Activated effector memory CD4-positive, alpha-beta T cell treated with anti-CD3 and anti-CD28 coated beads, Interleukin-2, amount 50 U/mL, for 16 hours (primary cell): ENCODE measurements around the gene CIAO3.

Source experiments
- DNase-seq: peaks from one replicate; pipeline ENCODE4 v3.0.0-alpha.2; 2020

The CIAO3 gene

GRCh38 chr16:734208-734980 lies 6.4 kb downstream of the CIAO3 start:
- no peak for DNase-seq

DNA sequence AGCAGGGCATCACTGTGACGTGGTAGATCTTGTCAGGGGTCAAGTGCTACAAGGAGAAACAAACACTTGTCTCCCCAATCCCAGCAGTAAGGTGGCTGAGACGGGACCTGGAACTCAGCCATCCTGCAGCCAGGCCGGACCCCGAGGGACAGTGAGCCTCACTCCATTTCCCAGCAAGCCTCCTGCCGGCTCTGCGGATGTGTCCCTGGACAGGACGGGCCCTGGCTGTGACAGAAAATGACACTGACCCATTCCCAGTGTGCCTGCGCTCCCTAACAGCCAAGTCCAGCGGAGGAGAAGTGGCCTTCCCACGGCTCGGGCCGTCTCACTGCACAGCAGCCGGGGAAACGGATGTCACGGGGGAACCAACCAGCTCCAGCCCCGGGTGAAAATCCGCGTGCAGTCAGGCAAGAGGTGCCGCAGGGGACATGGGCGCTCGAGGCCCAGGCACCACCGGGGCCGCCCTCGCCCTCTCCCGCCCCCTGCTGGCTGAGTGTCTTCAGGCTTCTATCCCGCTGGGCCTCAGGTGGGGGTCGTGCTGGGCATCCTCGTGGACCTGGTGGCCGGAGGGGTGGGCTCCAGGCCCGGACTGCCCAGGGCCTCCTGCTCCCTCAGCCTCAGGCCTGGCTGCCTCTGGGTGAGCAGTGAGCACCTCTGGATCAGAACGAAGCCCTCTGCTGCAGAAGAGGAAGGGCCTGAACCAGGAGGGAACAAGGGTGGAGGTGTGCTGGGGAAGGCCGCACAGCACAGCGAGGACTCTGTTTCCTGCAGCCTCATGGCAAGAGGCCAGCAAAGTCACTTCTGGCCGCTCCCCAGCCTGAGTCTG lies 7.2 kb downstream of the CIAO3 start:
- peak; percentile 78 for DNase-seq

GRCh38 chr16:732936-733335 lies 7.9 kb downstream of the CIAO3 start:
- no peak for DNase-seq

DNA sequence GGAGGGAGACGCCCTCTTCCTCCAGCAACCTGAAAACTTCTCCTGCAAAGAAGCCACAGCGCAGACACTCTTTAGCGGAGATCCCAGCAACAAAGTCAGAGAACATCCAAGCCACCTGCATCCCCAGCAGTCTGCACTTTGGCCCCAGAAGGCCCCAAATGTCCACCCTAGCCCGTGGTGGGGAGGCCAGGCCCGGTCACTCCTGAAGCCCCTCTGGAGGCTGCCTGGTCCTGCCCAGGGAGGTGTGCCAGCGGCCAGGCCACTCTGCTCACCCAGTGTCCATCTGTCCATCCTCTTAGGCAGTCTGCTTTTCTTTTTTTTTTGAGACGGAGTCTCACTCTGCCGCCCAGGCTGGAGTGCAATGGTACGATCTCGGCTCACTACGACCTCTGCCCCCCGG lies 8.5 kb downstream of the CIAO3 start:
- no peak for DNase-seq

DNA sequence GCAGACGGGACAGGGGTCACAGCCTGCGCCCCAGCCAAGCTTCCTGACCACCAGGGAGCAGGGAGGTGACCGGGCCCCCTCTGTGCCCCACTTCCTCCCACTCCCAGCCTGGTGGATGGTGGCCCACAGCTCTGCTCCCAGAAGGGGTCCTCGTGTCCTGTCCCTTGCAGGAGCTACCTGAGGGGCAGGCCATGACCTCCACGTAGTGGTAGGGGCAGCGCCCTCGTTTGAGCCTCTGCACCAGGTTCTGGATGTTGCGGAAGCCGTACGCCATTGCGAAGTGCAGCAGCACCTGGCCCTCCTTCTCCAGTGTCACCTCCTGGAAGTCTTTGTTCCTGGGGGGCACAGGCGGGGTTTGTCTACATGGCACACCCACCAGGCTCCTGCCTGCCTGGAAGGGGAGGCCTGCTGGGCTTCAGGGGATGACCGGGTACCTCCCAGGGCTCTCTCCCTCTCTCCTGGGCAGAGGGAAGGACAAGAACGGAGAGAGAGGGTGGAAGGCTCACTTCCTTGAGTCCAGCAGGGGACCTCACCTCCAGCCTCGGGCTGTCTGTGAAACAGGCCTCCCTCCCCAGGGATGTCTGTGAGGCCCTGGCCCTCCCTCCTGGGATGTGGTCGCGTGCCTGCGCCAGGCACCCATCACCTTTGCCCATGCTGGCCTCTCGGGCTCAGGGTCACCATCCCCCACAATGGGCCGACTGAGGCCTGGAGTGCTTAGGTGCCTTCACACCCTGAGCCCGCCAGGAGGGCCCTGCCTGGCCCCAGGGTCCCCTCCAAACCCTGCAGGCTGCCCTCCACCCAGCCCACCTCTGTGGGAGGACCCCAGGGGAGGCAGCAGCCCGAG lies 9.9 kb downstream of the CIAO3 start:
- no peak for DNase-seq

DNA sequence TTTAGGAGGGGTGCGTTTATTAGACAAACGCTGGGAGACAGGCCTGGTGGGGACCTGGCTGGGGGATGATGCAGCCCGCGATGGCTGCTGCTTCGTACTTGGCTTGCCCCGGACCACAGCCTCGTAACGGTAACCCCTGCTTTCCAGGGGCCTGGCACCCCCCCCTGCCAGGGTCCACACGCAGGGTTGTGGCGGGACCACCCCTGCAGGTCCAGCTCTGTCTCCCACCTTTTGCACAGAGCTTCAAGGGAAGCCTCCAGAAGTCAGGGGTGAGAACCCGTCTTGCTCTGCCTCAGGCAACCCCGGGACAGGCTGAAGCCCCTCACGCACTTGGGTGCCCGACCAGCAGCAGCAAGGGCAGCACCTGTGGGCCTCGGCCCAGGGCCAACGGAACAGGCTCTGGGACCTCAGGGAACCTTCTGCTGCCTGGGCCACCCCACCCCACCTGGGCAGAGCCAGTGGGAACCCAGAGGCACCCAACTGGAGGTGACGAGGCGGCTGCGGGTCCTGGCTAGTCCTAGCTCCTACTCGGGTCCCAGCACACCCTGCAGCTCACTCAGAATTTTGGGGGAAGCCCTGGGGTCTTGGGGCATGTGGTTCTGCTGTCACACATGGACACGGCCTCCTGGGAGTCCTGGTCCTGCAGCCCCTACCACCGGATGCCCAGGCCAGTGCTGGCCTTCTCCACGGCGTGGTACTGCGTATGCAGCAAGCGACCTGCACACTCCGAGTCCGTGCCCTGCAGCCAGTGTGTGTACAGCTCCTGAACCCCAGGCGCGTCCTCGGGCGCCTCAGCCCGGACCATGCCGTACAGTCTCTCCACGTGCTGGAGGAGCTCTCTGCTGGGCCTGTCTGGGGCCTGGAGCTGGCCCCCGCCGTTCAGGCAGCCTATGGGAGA lies 10.8 kb downstream of the CIAO3 start:
- DNase-seq: no peak

GRCh38 chr16:728890-729744 lies 11.7 kb downstream of the CIAO3 start:
- DNase-seq: no peak

DNA sequence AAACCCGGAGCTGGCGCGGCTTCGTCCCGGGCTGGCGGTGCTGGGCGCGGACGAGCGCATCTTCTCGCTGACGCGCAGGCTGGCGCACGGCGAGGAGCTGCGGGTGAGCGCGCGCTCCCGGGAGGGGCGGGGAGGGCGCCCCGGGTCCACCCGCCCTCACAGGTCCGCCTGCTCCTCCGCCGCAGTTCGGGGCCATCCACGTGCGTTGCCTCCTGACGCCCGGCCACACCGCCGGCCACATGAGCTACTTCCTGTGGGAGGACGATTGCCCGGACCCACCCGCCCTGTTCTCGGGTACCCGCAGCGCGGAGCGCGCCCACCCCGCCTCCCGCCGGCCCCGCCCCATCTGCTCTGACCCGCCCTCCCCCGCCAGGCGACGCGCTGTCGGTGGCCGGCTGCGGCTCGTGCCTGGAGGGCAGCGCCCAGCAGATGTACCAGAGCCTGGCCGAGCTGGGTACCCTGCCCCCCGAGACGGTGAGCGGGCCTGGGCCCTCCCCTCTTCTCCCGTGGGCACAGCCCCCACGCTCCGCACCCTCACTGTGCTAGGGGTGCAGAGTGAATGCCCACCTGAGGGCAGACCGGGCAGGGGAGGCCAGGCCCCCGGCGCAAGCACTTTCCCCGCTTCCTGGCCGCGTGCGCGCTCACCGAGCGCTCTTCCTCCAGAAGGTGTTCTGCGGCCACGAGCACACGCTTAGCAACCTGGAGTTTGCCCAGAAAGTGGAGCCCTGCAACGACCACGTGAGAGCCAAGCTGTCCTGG lies 12.5 kb downstream of the CIAO3 start:
- DNase-seq: peak; percentile 86

- peak; percentile 68 for DNase-seq
Measured at GRCh38 chr16:727291-727977, 13.4 kb downstream of the CIAO3 start.

DNA sequence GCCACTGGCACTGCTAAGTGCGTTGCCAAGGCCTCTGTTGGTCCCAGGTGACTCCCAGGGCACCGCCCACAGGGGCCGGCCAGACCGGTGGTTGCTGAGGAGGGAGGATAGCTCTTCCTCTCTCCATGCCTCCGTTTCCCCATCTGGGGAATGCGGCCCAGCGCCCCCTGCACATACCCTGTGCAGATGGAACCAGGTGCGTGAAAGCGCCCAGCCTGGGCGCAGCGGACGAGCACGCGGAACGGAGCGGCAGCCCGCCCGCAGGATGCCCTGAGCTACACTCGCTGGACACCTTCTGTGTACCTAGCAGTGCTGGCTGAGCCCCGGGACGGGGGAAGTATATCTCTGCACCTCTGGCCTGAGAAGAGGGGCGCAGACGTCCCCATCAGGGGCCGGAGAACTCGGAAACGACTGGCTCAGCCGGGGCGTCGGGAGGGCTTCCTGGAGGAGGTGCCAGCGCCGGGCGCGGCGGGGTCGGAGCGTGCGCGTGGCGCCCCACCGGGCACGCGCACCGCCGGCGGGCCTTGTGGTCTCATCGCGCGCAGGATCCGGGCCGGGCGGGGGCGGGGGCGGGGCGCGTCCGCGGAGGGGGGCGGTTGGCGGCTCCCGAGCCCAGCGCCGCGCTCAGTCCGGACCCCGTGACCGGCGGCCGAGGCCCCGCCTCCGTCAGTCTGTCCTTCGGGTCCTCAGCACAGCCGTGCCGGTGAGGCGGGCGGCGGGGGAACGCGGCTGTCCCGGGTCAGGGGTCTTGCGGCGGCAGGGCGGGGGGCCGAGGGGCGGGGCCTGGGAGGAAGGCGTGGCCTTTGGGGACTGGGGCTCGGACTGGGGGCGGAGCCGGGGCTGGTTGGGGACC lies 14.1 kb downstream of the CIAO3 start, which contains the start of the genes CCDC78 and HAGHL:
TSS of gene CCDC78 (minus strand) at position 6 of the 853 bp plus-strand sequence. CDS start 76 bp downstream, outside the sequence.
TSS of gene HAGHL (plus strand) at position 669 of the 853 bp plus-strand sequence. CDS start 404 bp downstream, outside the sequence.
- peak; percentile 86 for DNase-seq

DNA sequence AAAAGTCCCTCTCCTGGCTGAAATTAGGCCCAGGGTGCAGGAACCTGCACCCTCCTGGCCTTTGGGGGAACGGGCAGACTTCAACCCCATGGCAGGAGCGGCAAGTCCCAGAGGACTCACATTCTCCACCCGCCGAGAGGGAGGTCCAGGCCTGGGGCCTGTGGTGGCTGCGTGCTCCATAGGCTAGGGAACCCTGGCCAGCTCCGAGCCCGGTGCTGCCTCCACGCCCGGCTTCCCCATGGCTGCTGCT lies 14.7 kb downstream of the CIAO3 start:
- DNase-seq: no peak

GRCh38 chr16:725463-726187 lies 15.2 kb downstream of the CIAO3 start:
- DNase-seq: no peak

DNA sequence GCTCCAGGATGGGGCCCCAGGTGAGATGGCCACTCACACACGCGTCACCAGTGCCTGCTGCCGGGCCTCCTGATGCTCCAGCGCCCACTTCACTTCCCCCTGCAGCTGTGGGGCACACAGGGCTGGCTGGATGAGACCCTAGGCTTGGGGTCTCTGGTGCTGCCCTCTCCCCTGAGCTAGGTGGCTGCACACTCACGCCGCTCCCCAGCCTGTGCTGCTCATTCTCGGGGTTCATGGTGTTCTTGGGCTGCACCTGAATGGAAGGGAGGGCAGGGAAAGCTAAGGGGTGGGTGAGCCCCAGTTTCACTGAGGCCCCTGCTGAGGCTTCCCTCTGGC lies 15.8 kb downstream of the CIAO3 start:
- DNase-seq: no peak

- no peak for DNase-seq
Measured at GRCh38 chr16:724188-725040, 16.4 kb downstream of the CIAO3 start.

DNA sequence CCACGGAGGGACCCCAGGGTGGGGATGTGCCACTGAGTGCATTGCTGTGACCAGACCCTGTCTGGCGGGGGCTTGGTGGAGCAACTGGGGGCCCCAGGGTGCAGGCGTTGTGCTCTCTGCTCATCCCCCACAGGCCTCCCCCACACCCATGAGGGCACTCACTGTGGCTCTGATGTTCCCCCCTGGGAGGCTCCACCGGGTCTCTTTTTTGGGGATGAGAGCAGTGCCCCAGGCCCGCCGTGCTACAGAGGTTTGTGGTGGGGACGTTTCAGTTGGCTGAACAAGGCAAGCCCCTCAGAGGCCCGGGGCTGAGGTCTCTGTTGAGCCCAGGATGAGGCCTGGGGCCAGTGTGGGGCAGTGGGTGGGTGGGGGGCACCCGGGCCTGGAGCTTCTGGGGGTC lies 17.1 kb downstream of the CIAO3 start:
- no peak for DNase-seq

- no peak for DNase-seq
Measured at GRCh38 chr16:722835-723633, 17.8 kb downstream of the CIAO3 start.
